GM10847 (cell line): ENCODE measurements around the gene SOX2.

Source experiments
- POLR2A ChIP-seq: IDR thresholded peaks from 2 replicates; pipeline ENCODE4 v1.6.1; 2011; ENCODE audit not compliant: insufficient read length; ENCODE audit errors: extremely low read depth

Gene SOX2

DNA sequence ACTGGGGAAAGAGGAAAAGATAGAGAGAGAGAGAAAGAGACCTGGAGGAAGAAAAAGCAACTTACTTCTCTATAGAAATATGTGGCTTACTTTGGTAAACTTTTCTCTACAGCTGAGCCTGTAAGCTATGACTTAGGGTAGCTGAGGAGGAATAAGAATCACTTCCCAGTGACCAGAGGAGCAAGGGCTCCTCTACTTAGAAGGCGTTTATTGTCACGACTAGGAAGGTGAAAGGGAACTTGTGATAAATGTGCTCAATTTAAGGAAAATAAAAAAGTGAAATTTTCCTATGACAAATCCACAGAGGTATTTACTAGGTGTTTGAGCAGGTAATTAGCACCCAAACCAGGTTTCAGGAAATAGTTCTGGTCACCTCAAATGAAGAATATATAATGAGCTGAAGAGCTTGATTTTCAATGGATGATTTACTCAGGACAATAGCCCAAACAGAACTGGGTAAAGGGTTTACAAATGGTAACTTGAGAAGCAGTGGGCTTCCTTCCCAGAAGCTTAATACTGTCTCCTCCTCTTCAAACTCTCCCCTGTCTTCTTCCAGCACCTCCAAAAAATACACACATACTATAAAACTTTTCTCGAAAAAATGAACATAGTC is 46.1 kb downstream of the SOX2 start:
- no peak for TF ChIP-seq POLR2A

DNA sequence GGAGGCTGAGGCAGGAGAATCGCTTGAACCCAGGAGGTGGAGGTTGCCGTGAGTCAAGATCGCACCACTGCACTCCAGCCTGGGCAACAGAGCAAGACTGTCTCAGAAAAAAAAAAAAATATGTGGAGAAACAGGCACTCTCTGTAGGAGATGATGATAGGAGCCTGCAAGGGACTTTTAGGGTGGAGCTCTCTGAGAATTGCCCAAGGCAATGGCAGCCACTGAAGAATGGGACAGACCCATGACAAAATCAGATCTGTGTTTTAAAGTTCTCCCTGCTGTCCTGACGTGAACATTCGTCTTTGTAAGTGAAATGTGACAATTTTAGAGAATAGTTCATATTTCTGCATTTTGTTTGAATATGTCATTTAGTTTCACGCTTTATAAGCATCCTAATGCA is 50.2 kb downstream of the SOX2 start:
- no peak for TF ChIP-seq POLR2A
